Ishikawa (cell line): ENCODE results near the gene PPIG.

ENCODE experiments used
- CEBPB ChIP-seq: IDR thresholded peaks from 2 replicates; pipeline ENCODE4 v1.6.1; 2012
- CREB1 ChIP-seq: IDR thresholded peaks from 2 replicates; pipeline ENCODE4 v1.6.1; 2012; ENCODE audit warnings: low read depth
- FOXM1 ChIP-seq: IDR thresholded peaks from 2 replicates; pipeline ENCODE4 v1.6.1; 2012; ENCODE audit warnings: low read depth, borderline replicate concordance
- MAX ChIP-seq: IDR thresholded peaks from 2 replicates; pipeline ENCODE4 v1.6.1; 2012
- RAD21 ChIP-seq: IDR thresholded peaks from 2 replicates; pipeline ENCODE4 v1.6.1; 2012; ENCODE audit warnings: low read depth
- REST ChIP-seq: IDR thresholded peaks from 2 replicates; pipeline ENCODE4 v1.6.1; 2012; ENCODE audit warnings: low read depth, mild to moderate bottlenecking
- TAF1 ChIP-seq: IDR thresholded peaks from 2 replicates; pipeline ENCODE4 v1.6.1; 2012; ENCODE audit warnings: low read depth, mild to moderate bottlenecking
- TEAD4 ChIP-seq: IDR thresholded peaks from 2 replicates; pipeline ENCODE4 v1.6.1; 2012

GRCh38 chr2:169598982-169599381 lies 14.8 kb downstream of the PPIG start:
- TF ChIP-seq CREB1 (no peak), TEAD4 (no peak), RAD21 (no peak), CEBPB (no peak), REST (no peak), TAF1 (no peak), FOXM1 (no peak), MAX (no peak)
